PC-9 (cell line): Measurements from ENCODE around the gene CARMIL1. TPM values are rescaled to one million over a fixed set of nuclear protein-coding genes. Genes with fewer than 3 reads are reported as not detected.
"Not testable (repeated sequence)": the region's sequence is repeated elsewhere in the genome, so short reads cannot be mapped to it uniquely, and the experiment has no call there.

ENCODE experiments used
- BruUV-seq: library from RNA; stranded (reverse); fragments of 400-500 nt; replicated peaks from 2 replicates; lab custom pipeline; 2021; lab: Mats Ljungman, UMichigan
- CTCF ChIA-PET: fragments of 300-600 bp; sonication (Branson Sonifier 250); formaldehyde crosslinking; loops from one replicate; lab custom pipeline; 2022; ENCODE audit warnings: antibody characterized with exemption; lab: Charles Lee
- POLR2A ChIA-PET: fragments of 300-600 bp; sonication (Branson Sonifier 250); formaldehyde crosslinking; loops from one replicate; lab custom pipeline; 2022; ENCODE audit warnings: antibody characterized with exemption; ENCODE audit not compliant: unreplicated experiment; lab: Charles Lee
- DNase-seq, 2 experiments: peaks; one replicate each; pipeline versions ENCODE4 v3.0.0 to v3.0.0-alpha.2; 2015 to 2022; ENCODE audit warnings: mixed read lengths in 1 of 2
- H2AFZ ChIP-seq: fragments of 200-600 bp; sonication (generic); 2 replicates; pipeline ENCODE4 v1.8.1; 2017; ENCODE audit warnings: antibody characterized with exemption
- H3F3A ChIP-seq: fragments of 200-600 bp; sonication (generic); 2 replicates; pipeline ENCODE4 v1.8.1; 2017; ENCODE audit warnings: antibody characterized with exemption, mild to moderate bottlenecking, low read depth; ENCODE audit not compliant: insufficient read depth
- H3K27ac ChIP-seq: fragments of 200-600 bp; sonication (generic); 2 replicates; pipeline ENCODE4 v1.6.1; 2016; ENCODE audit warnings: mixed run types
- H3K27me3 ChIP-seq: fragments of 200-600 bp; sonication (generic); 2 replicates; pipeline ENCODE4 v1.6.1; 2016; ENCODE audit warnings: low read depth, mixed run types; ENCODE audit not compliant: insufficient read depth
- H3K36me3 ChIP-seq: fragments of 200-600 bp; sonication (generic); 2 replicates; pipeline ENCODE4 v1.6.1; 2016; ENCODE audit warnings: low read depth, mixed run types
- H3K4me1 ChIP-seq: fragments of 200-600 bp; sonication (generic); replicated peaks from 2 replicates; pipeline ENCODE4 v1.6.1; 2016; ENCODE audit warnings: mixed run types; ENCODE audit not compliant: insufficient read depth
- H3K4me2 ChIP-seq: fragments of 200-600 bp; sonication (generic); 2 replicates; pipeline ENCODE4 v1.6.1; 2017; ENCODE audit warnings: mixed run types
- H3K4me3 ChIP-seq: fragments of 200-600 bp; sonication (generic); 2 replicates; pipeline ENCODE4 v1.6.1; 2016; ENCODE audit warnings: mixed run types
- H3K79me2 ChIP-seq: fragments of 200-600 bp; sonication (generic); 2 replicates; pipeline ENCODE4 v1.6.1; 2017; ENCODE audit warnings: low read depth, mixed run types
- H3K9me2 ChIP-seq: fragments of 200-600 bp; sonication (generic); 2 replicates; pipeline ENCODE4 v1.8.1; 2017; ENCODE audit warnings: mild to moderate bottlenecking; ENCODE audit not compliant: insufficient read depth
- H3K9me3 ChIP-seq: fragments of 200-600 bp; sonication (generic); 2 replicates; pipeline ENCODE4 v1.8.1; 2016; ENCODE audit warnings: low read depth; ENCODE audit not compliant: insufficient read depth
- H4K20me1 ChIP-seq: fragments of 200-600 bp; sonication (generic); 2 replicates; pipeline ENCODE4 v1.8.1; 2017; ENCODE audit not compliant: insufficient read depth
- CTCF ChIP-seq: fragments of 200-600 bp; sonication (generic); conservative IDR thresholded peaks from 2 replicates; pipeline ENCODE4 v1.6.1; 2017; ENCODE audit warnings: mixed run types, antibody characterized with exemption, mild to moderate bottlenecking, moderate library complexity
- EZH2 ChIP-seq: fragments of 200-600 bp; sonication (generic); IDR thresholded peaks from 2 replicates; pipeline ENCODE4 v1.8.0; 2017; ENCODE audit warnings: antibody characterized with exemption, low read depth
- intact Hi-C: fragments of 100-400 bp; cut with micrococcal nuclease; formaldehyde crosslinking; loops from one replicate; pipeline ENCODE4 v1.10.0; 2022; ENCODE audit not compliant: unreplicated experiment
- total RNA-seq: library from RNA; stranded (reverse); gene quantifications from 2 replicates; pipeline ENCODE4 v1.2.3, GENCODE V29; 2021

The CARMIL1 gene
- total RNA-seq, 1 experiment from 2014 or later: 33.1 TPM

- intact Hi-C loops: no loop called here
- no peaks in the 10 kb centered on the region for H3K36me3 ChIP-seq
- H3K79me2 ChIP-seq: peaks cover 32% of the 10 kb centered on the region
- no peaks in the 10 kb centered on the region for H3K27me3 ChIP-seq
- no peaks in the 10 kb centered on the region for H4K20me1 ChIP-seq
- H3F3A ChIP-seq: no peaks in the 10 kb centered on the region
- TF ChIP-seq CTCF: no peak
- TF ChIP-seq EZH2: no peak
- DNase-seq: no peak
- ChIA-PET CTCF (no interaction called here), POLR2A (interaction anchor here (0.6 kb wide), 1 partner anchor 887 kb away, joined by 3 read pairs; a partner anchor contains a TSS)
- no peaks in the 10 kb centered on the region; the same call in 1 of the 2 replicates for H3K4me1 ChIP-seq
- H3K9me3 ChIP-seq: no peaks in the 10 kb centered on the region
- no peaks in the 10 kb centered on the region for H3K9me2 ChIP-seq
- no peak overlapping the region for H3K4me2 ChIP-seq
- no peak overlapping the region for H3K4me3 ChIP-seq
- no TSS peak for BruUV-seq
- H3K27ac ChIP-seq: no peak overlapping the region
- no peak overlapping the region for H2AFZ ChIP-seq
Observed at GRCh38 chr6:25296217-25296905, 17.2 kb downstream of the CARMIL1 start.

DNA sequence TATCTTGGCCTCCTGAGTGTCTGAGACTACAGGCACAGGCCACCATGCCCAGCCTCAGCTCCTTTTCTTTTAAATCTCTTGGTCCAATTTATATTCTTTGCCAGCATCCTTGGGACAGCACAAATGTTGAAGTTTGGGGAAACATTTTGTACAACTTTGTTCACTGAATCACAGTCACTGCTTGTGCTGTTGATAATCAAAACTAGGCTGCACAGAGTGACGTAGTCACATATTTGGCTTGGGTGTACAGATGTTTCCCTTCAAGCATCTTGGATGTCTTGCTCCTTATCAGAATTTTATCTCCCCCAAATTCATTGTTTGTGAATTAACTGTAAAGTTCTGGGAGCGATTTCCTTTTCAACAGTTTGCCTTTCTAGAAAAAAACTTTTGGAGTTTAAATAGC is 17.9 kb downstream of the CARMIL1 start:
- no peak for TF ChIP-seq EZH2
- TF ChIP-seq CTCF: no peak
- Histone ChIP-seq H3K36me3 (no peaks in the 10 kb centered on the region), H3K79me2 (peaks cover 28% of the 10 kb centered on the region), H3K4me3 (no peak overlapping the region), H3K27me3 (no peaks in the 10 kb centered on the region), H3K27ac (no peak overlapping the region), H4K20me1 (no peaks in the 10 kb centered on the region), H2AFZ (no peak overlapping the region), H3K9me2 (no peaks in the 10 kb centered on the region), H3K4me1 (no peaks in the 10 kb centered on the region), H3K9me3 (no peaks in the 10 kb centered on the region), H3F3A (no peaks in the 10 kb centered on the region), H3K4me2 (no peak overlapping the region)
- no peak for DNase-seq
- intact Hi-C loops: no loop called here
- POLR2A ChIA-PET: interaction anchor here (0.6 kb wide), 1 partner anchor 887 kb away, joined by 3 read pairs; a partner anchor contains a TSS
- CTCF ChIA-PET: no interaction called here
- no TSS peak for BruUV-seq

- TF ChIP-seq CTCF (no peak), EZH2 (no peak)
- Histone ChIP-seq H3K27ac (no peak overlapping the region), H3K36me3 (no peaks in the 10 kb centered on the region), H3K4me1 (no peaks in the 10 kb centered on the region), H3K9me2 (no peaks in the 10 kb centered on the region; the same call in 1 of the 2 replicates), H3K9me3 (no peaks in the 10 kb centered on the region), H3K79me2 (peaks cover 37% of the 10 kb centered on the region), H3K4me3 (no peak overlapping the region), H2AFZ (no peak overlapping the region), H3K4me2 (no peak overlapping the region), H3F3A (no peaks in the 10 kb centered on the region), H3K27me3 (no peaks in the 10 kb centered on the region), H4K20me1 (no peaks in the 10 kb centered on the region)
- intact Hi-C loops: no loop called here
- CTCF ChIA-PET: no interaction called here
- BruUV-seq: no TSS peak
- POLR2A ChIA-PET: interaction anchor here (0.6 kb wide), 1 partner anchor 300 kb away, joined by 4 read pairs; no protein-coding TSS in a partner anchor
- no peak for DNase-seq
Observed at GRCh38 chr6:25297823-25298522, 18.8 kb downstream of the CARMIL1 start.

DNA sequence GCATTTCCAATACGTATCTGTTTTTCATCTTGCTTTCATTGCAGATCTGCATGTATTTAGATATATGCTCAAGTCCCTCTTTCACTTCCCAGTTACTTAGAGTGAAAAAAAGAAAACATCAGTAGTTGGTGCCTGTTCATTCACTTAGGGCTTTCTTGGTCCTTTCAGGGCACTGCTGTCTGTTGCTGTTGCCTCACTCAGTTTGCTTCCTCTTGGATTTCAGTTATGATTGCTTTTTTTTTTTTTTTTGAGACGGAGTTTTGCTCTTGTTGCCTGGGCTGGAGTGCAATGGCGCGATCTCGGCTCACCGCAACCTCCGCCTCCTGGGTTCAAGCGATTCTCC is 19.3 kb downstream of the CARMIL1 start:
- DNase-seq, H3K27me3 ChIP-seq, H4K20me1 ChIP-seq, H3K4me2 ChIP-seq, H3K36me3 ChIP-seq, intact Hi-C loops, H2AFZ ChIP-seq, H3K9me3 ChIP-seq, CTCF ChIA-PET, H3K27ac ChIP-seq, BruUV-seq, H3K4me1 ChIP-seq, H3K9me2 ChIP-seq, H3K4me3 ChIP-seq, H3F3A ChIP-seq: not testable (repeated sequence)
- peaks cover 37% of the 10 kb centered on the region for H3K79me2 ChIP-seq
- POLR2A ChIA-PET: interaction anchor here (0.6 kb wide), 1 partner anchor 299 kb away, joined by 4 read pairs; no protein-coding TSS in a partner anchor
